HG03432 (cell line): ENCODE data around the gene RETREG1.
"Not testable (repeated sequence)": the region's sequence is repeated elsewhere in the genome, so short reads cannot be mapped to it uniquely, and the experiment has no call there.

Experiments
- ATAC-seq: cut with Tn5 transposase; IDR thresholded peaks from one replicate; pipeline ENCODE4 v1.9.1; 2021; ENCODE audit warnings: mild to moderate bottlenecking, moderate library complexity; ENCODE audit not compliant: unreplicated experiment

The RETREG1 gene

DNA sequence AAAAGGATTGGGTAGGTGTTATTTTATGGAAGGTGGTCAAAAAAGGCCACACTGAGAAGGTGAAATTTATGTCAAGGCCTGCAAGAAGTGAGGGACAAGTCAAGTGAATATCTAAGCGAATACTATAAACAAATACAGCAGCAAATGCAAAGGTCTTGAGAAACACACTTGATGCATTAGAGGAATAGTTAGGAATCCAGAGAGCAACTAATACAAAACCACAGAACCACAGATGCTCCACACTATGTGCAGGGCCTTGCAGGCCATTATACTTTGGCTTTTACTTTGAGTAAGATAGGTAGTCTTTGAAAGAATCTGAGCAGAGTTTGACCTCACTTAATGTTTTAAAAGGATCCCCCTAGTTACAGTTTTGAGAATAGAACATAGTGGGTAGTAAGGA, 155.8 kb downstream of the RETREG1 start:
- no peak for ATAC-seq

GRCh38 chr5:16459451-16459850, 157.3 kb downstream of the RETREG1 start:
- ATAC-seq: no peak

- ATAC-seq: no peak
These were observed 158.9 kb downstream of the RETREG1 start for GRCh38 chr5:16457853-16458252.

DNA sequence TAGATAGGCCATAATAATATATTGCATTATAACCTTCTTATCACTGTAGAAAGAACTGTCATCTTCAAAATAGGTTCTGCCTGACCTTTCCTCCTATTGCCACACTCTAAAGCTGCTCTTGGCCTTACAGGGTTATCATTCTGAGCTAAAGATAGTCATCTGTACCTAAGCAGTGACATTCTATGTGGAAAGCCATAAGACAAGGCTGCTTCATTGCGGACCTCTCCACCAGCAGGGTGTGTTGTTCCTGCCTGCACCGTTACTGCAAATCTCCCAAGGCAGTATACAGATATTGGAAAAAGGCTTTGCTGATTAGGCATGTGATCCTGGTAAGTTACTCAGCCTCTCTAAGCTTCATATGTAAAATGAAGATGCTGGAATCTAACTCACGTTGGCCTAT, 159.3 kb downstream of the RETREG1 start:
- no peak for ATAC-seq

DNA sequence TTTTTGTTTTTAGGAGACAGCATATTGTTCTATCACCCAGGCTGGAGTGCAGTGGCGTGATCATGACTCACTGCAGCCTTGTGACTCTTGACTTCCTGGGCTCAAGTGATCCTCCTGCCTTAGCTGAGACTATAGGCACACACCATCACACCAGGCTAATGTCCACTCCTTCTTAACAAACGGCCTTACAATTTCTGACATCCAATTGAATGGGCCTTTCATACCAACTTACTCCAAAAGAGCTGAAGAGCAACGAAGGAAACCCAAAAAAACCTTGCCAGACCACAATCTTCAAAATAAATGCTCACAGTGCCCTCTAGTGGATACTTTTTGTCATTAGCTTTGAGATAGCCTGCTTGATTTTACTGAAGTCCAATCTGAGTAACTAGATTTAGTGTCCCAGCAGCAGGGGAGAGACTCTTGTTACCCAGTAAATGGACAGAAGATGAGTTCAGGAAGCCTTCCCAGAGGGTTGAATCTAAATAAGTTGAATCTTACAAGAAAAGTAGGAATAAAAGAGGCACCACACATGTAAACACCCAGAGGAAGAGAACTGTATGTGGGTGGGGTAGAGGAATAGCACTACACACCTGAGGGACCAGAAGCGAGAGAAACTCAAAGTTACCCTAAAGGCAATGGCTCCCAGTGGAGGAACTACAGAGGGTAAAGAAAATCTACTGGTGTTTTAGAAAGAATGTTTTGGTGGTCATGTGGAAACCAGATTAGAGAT, 160.5 kb downstream of the RETREG1 start:
- peak; percentile 78 for ATAC-seq

DNA sequence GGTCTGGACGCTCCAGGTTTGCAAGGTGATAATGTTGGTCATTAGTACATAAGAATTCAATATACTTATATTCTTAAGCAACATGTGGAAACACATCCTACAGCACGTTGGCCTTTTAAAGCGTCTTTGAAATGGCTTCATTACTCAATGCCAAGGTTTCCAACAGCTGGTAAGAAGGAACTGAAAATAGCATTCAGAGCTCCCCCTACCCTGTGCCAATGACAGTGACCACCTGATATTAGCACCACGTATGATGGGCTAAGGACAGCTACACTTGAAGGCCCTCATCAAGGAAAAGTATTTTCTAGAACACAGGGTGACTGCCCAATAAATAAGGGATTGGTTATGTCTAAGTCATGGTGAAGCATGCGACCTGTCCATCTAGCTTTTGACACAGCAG, 161.1 kb downstream of the RETREG1 start:
- ATAC-seq: no peak

DNA sequence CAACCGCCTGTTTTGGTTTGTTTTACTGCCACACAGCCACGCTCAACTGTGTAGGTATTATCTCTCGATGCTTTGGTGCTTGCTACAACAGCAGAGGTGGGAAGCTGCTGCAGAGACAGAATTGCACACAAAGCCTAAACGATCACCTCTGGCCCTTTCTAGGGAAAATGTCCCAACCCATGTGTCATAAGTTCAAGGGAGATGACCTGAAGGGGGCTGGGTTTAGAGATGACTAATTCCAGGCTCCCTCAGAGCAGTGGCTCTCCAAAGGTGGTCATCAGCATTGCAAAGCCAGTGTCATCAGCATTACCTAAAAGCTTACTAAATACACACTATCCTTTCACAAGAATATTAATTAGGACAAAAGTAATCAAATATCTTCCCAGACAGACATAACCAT, 162.1 kb downstream of the RETREG1 start:
- no peak for ATAC-seq

DNA sequence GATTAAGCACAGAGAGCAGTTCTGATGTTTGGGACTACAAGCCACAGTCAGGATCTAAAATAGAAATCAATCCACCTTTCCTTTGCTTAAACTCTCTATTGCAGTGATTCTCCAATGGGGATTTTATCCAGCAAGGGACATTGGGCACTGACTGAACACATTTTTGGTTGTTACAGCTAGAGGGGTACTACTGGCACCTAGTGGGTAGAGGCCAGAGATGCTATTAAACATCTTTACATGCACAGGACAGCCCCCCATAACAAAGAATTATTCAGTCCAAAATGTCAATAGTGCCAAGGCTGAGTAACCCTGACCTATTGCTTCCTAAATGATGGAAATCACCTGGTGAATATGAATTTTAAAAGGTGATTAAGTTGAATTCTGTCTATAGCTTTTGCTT, 163.2 kb downstream of the RETREG1 start:
- ATAC-seq: no peak

GRCh38 chr5:16450163-16450562, 166.6 kb downstream of the RETREG1 start:
- peak; percentile 59 for ATAC-seq

GRCh38 chr5:16446993-16447392, 169.8 kb downstream of the RETREG1 start:
- no peak for ATAC-seq

DNA sequence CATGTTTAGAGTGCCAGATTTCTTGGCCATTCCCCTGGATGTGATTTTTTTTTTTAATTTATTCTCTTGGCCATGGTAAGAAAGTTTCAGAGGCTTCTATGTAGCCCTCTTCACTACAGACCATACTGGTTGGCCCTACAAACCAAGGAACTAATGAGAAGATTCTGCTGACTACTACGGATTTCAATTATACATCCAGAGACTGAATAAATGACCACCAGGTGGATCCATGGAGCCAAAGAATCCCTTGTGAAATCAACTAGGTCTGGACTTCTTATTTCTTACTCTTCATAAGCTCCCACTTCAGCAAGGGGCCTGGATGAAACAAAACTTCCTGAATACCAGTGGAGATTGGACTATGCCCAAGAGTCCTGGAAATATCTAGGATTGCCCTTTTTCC, 178.8 kb downstream of the RETREG1 start:
- no peak for ATAC-seq

DNA sequence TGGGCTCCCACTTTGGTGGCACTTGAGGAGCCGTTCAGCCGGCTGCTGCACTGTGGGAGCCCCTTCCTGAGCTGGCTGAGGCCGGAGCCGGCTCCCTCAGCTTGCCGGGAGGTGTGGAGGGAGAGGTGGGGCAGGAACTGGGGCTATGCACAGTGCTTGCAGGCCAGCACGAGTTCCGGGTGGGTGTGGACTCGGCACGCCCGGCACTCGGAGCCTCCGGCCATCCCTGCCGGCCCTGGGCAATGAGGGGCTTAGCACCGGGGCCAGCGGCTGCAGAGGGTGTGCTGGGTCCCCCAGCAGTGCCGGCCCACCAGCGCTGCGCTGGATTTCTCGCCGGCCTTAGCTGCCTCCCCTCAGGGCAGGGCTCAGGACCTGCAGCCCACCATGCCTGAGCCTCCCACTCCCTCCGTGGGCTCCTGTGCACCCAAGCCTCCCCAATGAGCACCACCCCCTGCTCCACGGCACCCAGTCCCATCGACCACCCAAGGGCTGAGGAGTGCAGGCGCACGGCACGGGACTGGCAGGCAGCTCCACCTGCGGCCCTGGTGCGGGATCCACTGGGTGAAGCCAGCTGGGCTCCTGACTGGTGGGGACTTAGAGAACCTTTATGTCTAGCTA, 180.6 kb downstream of the RETREG1 start:
- ATAC-seq: not testable (repeated sequence)

- ATAC-seq: no peak
These were observed 185.3 kb downstream of the RETREG1 start for GRCh38 chr5:16431490-16431889.

DNA sequence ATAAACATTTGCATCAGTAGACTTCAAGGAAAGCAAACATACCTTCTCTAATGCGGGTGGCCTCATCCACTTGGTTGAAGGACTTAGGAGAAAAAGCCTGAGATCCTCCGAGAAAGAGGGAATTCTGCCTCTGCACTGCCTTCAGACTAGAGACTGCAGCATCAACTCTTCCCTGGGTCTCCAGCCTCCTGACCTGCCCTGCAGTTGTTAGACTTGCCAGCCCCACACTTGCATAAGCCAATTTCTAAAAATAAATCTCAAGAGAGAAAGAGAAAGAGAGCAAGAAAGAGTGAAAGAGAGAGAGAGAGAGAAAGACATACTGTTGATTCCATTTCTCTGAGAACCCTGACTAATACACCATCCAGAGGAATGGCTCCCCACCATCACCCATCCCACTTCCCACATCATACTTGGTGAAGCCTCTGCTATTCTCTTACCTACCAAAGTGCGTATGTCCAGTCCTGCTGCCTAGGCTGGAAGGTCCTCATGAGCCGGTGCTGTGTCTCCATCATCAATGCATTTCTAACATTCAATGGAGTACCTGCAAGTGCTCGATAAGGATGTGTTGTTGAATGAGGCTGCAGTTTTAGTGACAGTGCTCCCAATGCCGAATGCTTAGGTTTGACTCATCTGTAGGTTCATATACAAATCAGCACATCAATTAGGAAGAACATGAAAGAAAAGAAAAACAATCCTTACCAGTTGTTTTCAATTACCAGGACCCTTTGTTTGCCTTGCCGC, 186.3 kb downstream of the RETREG1 start:
- no peak for ATAC-seq

GRCh38 chr5:16428359-16428758, 188.4 kb downstream of the RETREG1 start:
- no peak for ATAC-seq

GRCh38 chr5:16427587-16427986, 189.2 kb downstream of the RETREG1 start:
- ATAC-seq: no peak
